Urinary bladder (tissue), 4 donors: Measurements from ENCODE around the gene RIPOR3. TPM values are rescaled to one million over a fixed set of nuclear protein-coding genes. Genes with fewer than 3 reads are reported as not detected.
"Not testable (repeated sequence)": the region's sequence is repeated elsewhere in the genome, so short reads cannot be mapped to it uniquely, and the experiment has no call there.

ENCODE experiments used
- DNase-seq: peaks from one replicate; pipeline ENCODE4 v3.0.0-alpha.2; 2015; ENCODE audit errors: extremely low spot score
- H3K27ac ChIP-seq: one replicate; pipeline ENCODE4 v1.5.1; 2013; ENCODE audit warnings: low read depth, mild to moderate bottlenecking, moderate library complexity
- H3K36me3 ChIP-seq: one replicate; pipeline ENCODE4 v1.6.1; 2013; ENCODE audit warnings: mild to moderate bottlenecking, moderate library complexity; ENCODE audit not compliant: insufficient read depth
- H3K4me1 ChIP-seq: one replicate; pipeline ENCODE4 v1.6.1; 2013; ENCODE audit warnings: mild to moderate bottlenecking, moderate library complexity; ENCODE audit not compliant: insufficient read depth
- H3K4me3 ChIP-seq: one replicate; pipeline ENCODE4 v1.5.1; 2013; ENCODE audit warnings: low read depth, low read length
- WGBS: extraction: QIAGEN DNeasy Blood & Tissue Kit; methylation state at CpG from one replicate; pipeline ENCODE4 v1.1.7; 2013; 5-methylcytosine and 5-hydroxymethylcytosine counted together
- polyA plus RNA-seq: library from polyadenylated mRNA; stranded (reverse); fragments of 200-250 nt; gene quantifications from one replicate; pipeline ENCODE4 v1.2.3, GENCODE V29; 2013
- total RNA-seq: library from RNA; depleted of rRNA; stranded (reverse); fragments of >200 nt; gene quantifications from one replicate; pipeline ENCODE4 v1.2.3, GENCODE V29; 2014
- donor health status: healthy with polysubstance abuse.
- donor health status: healthy.

Gene RIPOR3
- total and polyA plus RNA-seq, 2 donors, result 8.2 to 15.0 TPM

GRCh38 chr20:50610212-50610718 is 81.1 kb downstream of the RIPOR3 start:
- no peak overlapping the region for H3K4me3 ChIP-seq
- H3K36me3 ChIP-seq, result no peaks in the 10 kb centered on the region
- H3K4me1 ChIP-seq, result no peaks in the 10 kb centered on the region
- no peak for DNase-seq
- no peak overlapping the region for H3K27ac ChIP-seq
- 82% methylated on average over 4 of the region's 4 CpGs for WGBS

- no peak for DNase-seq
- WGBS, result 96% methylated on average over 28 of the region's 28 CpGs
- no peaks in the 10 kb centered on the region for H3K36me3 ChIP-seq
- no peak overlapping the region for H3K4me3 ChIP-seq
- H3K27ac ChIP-seq, result no peak overlapping the region
- H3K4me1 ChIP-seq, result no peaks in the 10 kb centered on the region
These were observed 81.8 kb downstream of the RIPOR3 start for GRCh38 chr20:50609438-50609989.

GRCh38 chr20:50608750-50609104 is 82.6 kb downstream of the RIPOR3 start:
- H3K36me3 ChIP-seq, result no peaks in the 10 kb centered on the region
- DNase-seq, result no peak
- no peak overlapping the region for H3K4me3 ChIP-seq
- H3K4me1 ChIP-seq, result no peaks in the 10 kb centered on the region
- 96% methylated on average over 13 of the region's 13 CpGs for WGBS
- H3K27ac ChIP-seq, result no peak overlapping the region

- H3K4me1 ChIP-seq, result no peaks in the 10 kb centered on the region
- WGBS, result 94% methylated on average over 32 of the region's 32 CpGs
- H3K4me3 ChIP-seq, result no peak overlapping the region
- no peak for DNase-seq
- H3K27ac ChIP-seq, result no peak overlapping the region
- H3K36me3 ChIP-seq, result no peaks in the 10 kb centered on the region
These were observed 83.2 kb downstream of the RIPOR3 start for GRCh38 chr20:50607850-50608749.

GRCh38 chr20:50607436-50607835 is 83.9 kb downstream of the RIPOR3 start:
- no peaks in the 10 kb centered on the region for H3K36me3 ChIP-seq
- no peaks in the 10 kb centered on the region for H3K4me1 ChIP-seq
- no peak for DNase-seq
- H3K27ac ChIP-seq, result no peak overlapping the region
- no peak overlapping the region for H3K4me3 ChIP-seq
- WGBS, result 94% methylated on average over 9 of the region's 9 CpGs

GRCh38 chr20:50605136-50605535 is 86.2 kb downstream of the RIPOR3 start:
- H3K36me3 ChIP-seq, result no peaks in the 10 kb centered on the region
- H3K27ac ChIP-seq, result no peak overlapping the region
- DNase-seq, result no peak
- WGBS, result 94% methylated on average over 5 of the region's 5 CpGs
- no peak overlapping the region for H3K4me3 ChIP-seq
- H3K4me1 ChIP-seq, result no peaks in the 10 kb centered on the region

- no peaks in the 10 kb centered on the region for H3K36me3 ChIP-seq
- H3K4me1 ChIP-seq, result no peaks in the 10 kb centered on the region
- no peak overlapping the region for H3K27ac ChIP-seq
- H3K4me3 ChIP-seq, result no peak overlapping the region
- no peak for DNase-seq
- WGBS, result 94% methylated on average over 12 of the region's 12 CpGs
These were observed 86.9 kb downstream of the RIPOR3 start for GRCh38 chr20:50604451-50604850.

GRCh38 chr20:50602432-50603088 is 88.8 kb downstream of the RIPOR3 start:
- WGBS, result 95% methylated on average over 15 of the region's 15 CpGs
- Histone ChIP-seq H3K27ac (no peak overlapping the region), H3K4me3 (no peak overlapping the region), H3K4me1 (no peaks in the 10 kb centered on the region), H3K36me3 (no peaks in the 10 kb centered on the region)
- no peak for DNase-seq

GRCh38 chr20:50601511-50602431 is 89.6 kb downstream of the RIPOR3 start:
- DNase-seq, result no peak
- no peak overlapping the region for H3K27ac ChIP-seq
- H3K4me1 ChIP-seq, result no peaks in the 10 kb centered on the region
- WGBS, result 90% methylated on average over 33 of the region's 33 CpGs
- no peak overlapping the region for H3K4me3 ChIP-seq
- H3K36me3 ChIP-seq, result no peaks in the 10 kb centered on the region

GRCh38 chr20:50600281-50600895 is 91.0 kb downstream of the RIPOR3 start:
- no peak overlapping the region for H3K4me3 ChIP-seq
- WGBS, result 83% methylated on average over 12 of the region's 12 CpGs

GRCh38 chr20:50598768-50599167 is 92.6 kb downstream of the RIPOR3 start:
- not testable (repeated sequence) for H3K4me1 ChIP-seq, H3K27ac ChIP-seq, H3K4me3 ChIP-seq, H3K36me3 ChIP-seq, DNase-seq
- WGBS, result 95% methylated on average over 5 of the region's 5 CpGs

More at GRCh38 chr20:50600281-50600895, 91.0 kb downstream of the RIPOR3 start:
- H3K27ac ChIP-seq, result no peak overlapping the region
- H3K36me3 ChIP-seq, result no peaks in the 10 kb centered on the region
- no peak for DNase-seq
- no peaks in the 10 kb centered on the region for H3K4me1 ChIP-seq

GRCh38 chr20:50598074-50598473 is 93.3 kb downstream of the RIPOR3 start:
- no peak overlapping the region for H3K27ac ChIP-seq
- H3K4me3 ChIP-seq, result no peak overlapping the region
- no peak for DNase-seq
- H3K4me1 ChIP-seq, result no peaks in the 10 kb centered on the region
- no peaks in the 10 kb centered on the region for H3K36me3 ChIP-seq
- WGBS, result 87% methylated on average over 7 of the region's 7 CpGs
